GM13977 (cell line): ENCODE measurements around the gene FAM241B.

Source experiments
- DNase-seq: peaks from one replicate; pipeline ENCODE4 v3.0.0; 2012; ENCODE audit warnings: low spot score
- in situ Hi-C: fragments of 300-500 bp; cut with MboI; formaldehyde crosslinking; loops from one replicate; pipeline ENCODE4 v1.12.0; 2022; ENCODE audit warnings: low sequenced_read_pairs, low pct_unique_long_range_greater_than_20kb, mixed read lengths, inconsistent platforms; ENCODE audit not compliant: unreplicated experiment
- TF ChIP-seq, protein P1 (sequence below): IDR thresholded peaks from 2 replicates; pipeline ENCODE4 v1.5.1; 2012; ENCODE audit warnings: mild to moderate bottlenecking, control low read depth; ENCODE audit not compliant: insufficient read depth; ENCODE audit errors: extremely low read depth, missing control alignments

The FAM241B gene

GRCh38 chr10:69657866-69658265, 27.8 kb downstream of the FAM241B start:
- in situ Hi-C loops, result no loop called here
- no peak for DNase-seq
- TF ChIP-seq, protein P1, sequence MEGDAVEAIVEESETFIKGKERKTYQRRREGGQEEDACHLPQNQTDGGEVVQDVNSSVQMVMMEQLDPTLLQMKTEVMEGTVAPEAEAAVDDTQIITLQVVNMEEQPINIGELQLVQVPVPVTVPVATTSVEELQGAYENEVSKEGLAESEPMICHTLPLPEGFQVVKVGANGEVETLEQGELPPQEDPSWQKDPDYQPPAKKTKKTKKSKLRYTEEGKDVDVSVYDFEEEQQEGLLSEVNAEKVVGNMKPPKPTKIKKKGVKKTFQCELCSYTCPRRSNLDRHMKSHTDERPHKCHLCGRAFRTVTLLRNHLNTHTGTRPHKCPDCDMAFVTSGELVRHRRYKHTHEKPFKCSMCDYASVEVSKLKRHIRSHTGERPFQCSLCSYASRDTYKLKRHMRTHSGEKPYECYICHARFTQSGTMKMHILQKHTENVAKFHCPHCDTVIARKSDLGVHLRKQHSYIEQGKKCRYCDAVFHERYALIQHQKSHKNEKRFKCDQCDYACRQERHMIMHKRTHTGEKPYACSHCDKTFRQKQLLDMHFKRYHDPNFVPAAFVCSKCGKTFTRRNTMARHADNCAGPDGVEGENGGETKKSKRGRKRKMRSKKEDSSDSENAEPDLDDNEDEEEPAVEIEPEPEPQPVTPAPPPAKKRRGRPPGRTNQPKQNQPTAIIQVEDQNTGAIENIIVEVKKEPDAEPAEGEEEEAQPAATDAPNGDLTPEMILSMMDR, result no peak

DNA sequence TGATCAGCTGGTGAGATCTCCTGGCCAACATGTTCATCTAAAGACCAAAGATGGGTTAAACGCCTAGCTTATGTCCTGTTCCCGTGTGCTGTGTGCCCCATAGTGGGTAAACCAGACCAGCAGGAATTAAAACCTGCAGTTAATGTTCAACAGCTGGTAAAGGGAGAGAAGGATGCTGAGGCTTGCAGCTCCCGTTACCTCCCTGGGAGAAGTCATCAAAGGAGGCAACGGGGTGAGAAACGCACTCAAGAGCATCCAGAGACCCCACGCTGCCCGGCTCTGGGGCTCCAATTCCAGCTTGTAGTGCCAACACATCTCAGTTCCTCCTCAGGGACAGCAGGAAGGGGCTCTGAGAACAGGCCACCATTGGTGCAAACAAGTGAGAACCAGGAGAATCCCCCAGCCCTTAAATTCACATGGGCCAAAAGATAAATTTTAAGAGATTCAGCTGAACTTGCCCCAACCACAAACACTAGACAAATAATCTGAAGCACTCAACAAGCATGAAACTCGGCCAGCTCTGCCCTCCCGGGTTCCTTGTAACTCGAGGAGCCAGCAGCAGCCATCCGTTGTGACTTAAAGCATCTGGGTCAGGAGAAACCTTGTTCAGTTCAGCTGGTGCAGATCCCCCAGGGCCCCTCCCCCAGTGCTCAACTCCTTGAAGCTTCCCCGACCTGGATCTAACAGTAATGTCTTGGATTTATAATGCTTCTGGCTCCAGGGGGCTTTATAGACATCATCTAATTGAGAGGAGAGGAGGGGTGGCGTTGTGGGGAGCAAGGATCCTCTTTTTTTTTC, 29.4 kb downstream of the FAM241B start:
- in situ Hi-C loops, result no loop called here
- no peak for DNase-seq

DNA sequence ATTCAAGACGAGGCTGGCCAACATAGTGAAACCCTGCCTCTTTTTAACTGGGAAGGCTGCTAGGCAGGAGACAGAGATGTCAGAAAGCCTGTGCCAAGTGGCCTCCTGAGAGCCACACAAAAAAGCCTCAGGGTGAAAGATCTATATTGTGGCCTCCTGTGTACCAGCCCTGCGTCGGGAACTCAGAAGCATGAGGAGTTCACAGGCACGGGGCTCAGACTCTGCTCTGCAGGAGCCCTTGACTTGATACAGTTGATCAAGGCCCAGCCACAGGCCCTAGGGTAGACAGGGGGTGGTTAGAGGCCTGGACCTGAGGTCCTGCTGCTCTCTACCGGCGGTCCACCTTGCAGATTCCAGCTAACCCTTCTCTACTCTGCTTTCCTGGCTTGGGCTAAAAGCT, 30.2 kb downstream of the FAM241B start:
- no peak for DNase-seq
- in situ Hi-C loops, result no loop called here
- TF ChIP-seq, protein P1, result no peak

More for the DNA sequence above, 29.4 kb downstream of the FAM241B start:
- TF ChIP-seq, protein P1, result no peak

DNA sequence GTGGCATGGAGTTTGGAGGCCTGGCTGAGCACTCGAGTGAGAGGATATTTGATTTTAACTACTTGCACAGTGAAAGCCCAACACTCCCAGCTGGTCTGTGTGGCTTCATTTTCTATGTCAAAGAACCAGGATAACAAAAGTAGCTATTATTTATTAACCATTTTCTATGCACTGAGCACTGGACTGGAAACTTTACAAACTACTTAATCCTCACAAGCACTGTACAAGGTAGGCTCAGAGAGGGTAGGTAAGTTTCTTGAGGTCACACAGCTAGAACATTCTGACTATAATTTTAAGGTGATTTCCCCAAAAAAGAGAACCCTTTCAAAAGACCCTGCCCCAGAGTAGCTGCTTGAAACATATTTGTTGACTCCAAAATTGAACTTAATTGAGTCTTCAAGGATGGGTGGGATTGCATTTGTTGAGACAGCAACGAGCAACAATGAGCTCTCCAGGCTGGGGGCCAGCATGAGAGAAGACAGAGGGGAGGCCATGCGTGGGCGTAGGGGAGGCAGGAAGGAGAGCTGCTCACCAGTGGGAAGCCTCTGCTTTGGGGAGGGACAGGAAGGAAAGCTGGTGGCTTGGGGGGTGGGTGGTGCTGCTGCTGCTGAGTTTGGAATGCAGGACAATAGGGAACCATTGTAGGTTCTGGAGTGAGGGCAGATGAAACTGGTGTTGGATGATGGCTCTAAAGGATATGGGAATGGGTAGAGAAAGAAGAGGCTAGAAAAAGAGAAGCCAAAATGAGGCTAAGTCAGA, 31.5 kb downstream of the FAM241B start:
- in situ Hi-C loops, result no loop called here
- TF ChIP-seq, protein P1, result no peak
- no peak for DNase-seq

GRCh38 chr10:69662173-69662877, 32.3 kb downstream of the FAM241B start:
- in situ Hi-C loops, result no loop called here
- no peak for DNase-seq
- TF ChIP-seq, protein P1, result no peak

GRCh38 chr10:69662901-69663300, 32.9 kb downstream of the FAM241B start:
- TF ChIP-seq, protein P1, result no peak
- no peak for DNase-seq
- in situ Hi-C loops, result no loop called here
